HEK293 (cell line): ENCODE data around the gene MEGF6.

Source experiments
- CTCF ChIP-seq: fragments of 450-650 bp; formaldehyde crosslinking; IDR thresholded peaks from 2 replicates; pipeline ENCODE4 v1.5.1; 2016; ENCODE audit warnings: missing biosample characterization, missing genetic modification characterization
- PRDM4 ChIP-seq: fragments of 450-650 bp; formaldehyde crosslinking; IDR thresholded peaks from 2 replicates; pipeline ENCODE4 v1.5.1; 2017; ENCODE audit warnings: missing biosample characterization, missing genetic modification characterization
- ZBTB20 ChIP-seq: fragments of 450-650 bp; formaldehyde crosslinking; IDR thresholded peaks from 2 replicates; pipeline ENCODE4 v1.5.1; 2016; ENCODE audit warnings: missing biosample characterization, missing genetic modification characterization
- ZBTB8A ChIP-seq: fragments of 450-650 bp; formaldehyde crosslinking; IDR thresholded peaks from 2 replicates; pipeline ENCODE4 v1.5.1; 2016; ENCODE audit warnings: missing biosample characterization, missing genetic modification characterization
- ZNF23 ChIP-seq: fragments of 450-650 bp; formaldehyde crosslinking; IDR thresholded peaks from 2 replicates; pipeline ENCODE4 v1.5.1; 2016; ENCODE audit warnings: missing biosample characterization, missing genetic modification characterization, borderline replicate concordance
- ZSCAN5A ChIP-seq: fragments of 450-650 bp; formaldehyde crosslinking; IDR thresholded peaks from 2 replicates; pipeline ENCODE4 v1.5.1; 2016; ENCODE audit warnings: missing biosample characterization, missing genetic modification characterization

GRCh38 chr1:3441880-3442279 lies 169.4 kb downstream of the MEGF6 start:
- TF ChIP-seq ZSCAN5A (tag by site-specific recombination) (no peak), CTCF (tag by site-specific recombination) (no peak), ZBTB20 (tag by site-specific recombination) (no peak), ZNF23 (tag by site-specific recombination) (no peak), PRDM4 (tag by site-specific recombination) (no peak), ZBTB8A (tag by site-specific recombination) (no peak)
